ENCODE results near the gene CD1C. TPM values are rescaled to one million over a fixed set of nuclear protein-coding genes. Genes with fewer than 3 reads are reported as not detected.
"Not testable (repeated sequence)": the region's sequence is repeated elsewhere in the genome, so short reads cannot be mapped to it uniquely, and the experiment has no call there.

CD1C gene
- total and polyA plus RNA-seq, 2 donors (not counting 1 experiment from before 2014, with no cell fraction given), result 7.4 to 96.8 TPM

DNA sequence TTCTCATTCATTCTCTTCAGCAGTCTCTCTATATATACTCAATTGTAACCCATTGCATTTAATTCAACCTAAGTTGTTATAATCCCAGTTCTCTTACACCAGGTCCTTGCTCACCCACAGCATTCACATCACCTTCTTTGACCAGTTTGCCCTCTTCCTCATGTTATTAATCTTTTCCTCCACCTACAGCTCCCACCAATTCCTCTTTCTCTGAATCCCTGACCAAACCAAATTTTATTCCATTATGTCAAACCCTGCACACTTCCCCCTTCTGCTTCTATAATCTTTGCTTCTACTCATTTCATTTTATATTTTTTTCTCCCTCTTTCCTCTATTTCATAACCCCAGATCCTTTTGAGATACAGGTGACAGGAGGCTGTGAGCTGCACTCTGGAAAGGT, 34.1 kb upstream of the CD1C start:
- H3K4me1 Mint-ChIP-seq, result peaks cover 26% of the 10 kb centered on the region
- Histone ChIP-seq H3K9me3 (ENCODE audit: control extremely low read depth in 1 of 3, control insufficient read depth in 2 of 3, insufficient read depth in 1 of 3, low read length in 2 of 3) (no peaks in the 10 kb centered on the region), H3K9ac (ENCODE audit: low read length) (no peak overlapping the region), H3K4me1 (ENCODE audit: control insufficient read depth in 2 of 2, insufficient read depth in 2 of 2, low read length in 2 of 2) (peaks cover 27 to 32% of the 10 kb centered on the region in 2 donors), H3K27ac (ENCODE audit: low read length in 2 of 2) (no peak overlapping the region), H3K4me2 (replicated peaks; ENCODE audit: low read depth, low read length, poor library complexity, severe bottlenecking) (no peak overlapping the region), H3K4me3 (ENCODE audit: control extremely low read depth in 1 of 5, extremely low read depth in 1 of 5, insufficient read depth in 1 of 5, low read depth in 2 of 5, low read length in 4 of 5) (no peak overlapping the region), H3K27me3 (replicated peaks in 1 of 4; ENCODE audit: control extremely low read depth in 1 of 4, control insufficient read depth in 3 of 4, insufficient read depth in 4 of 4, low read length in 3 of 4) (no peaks in the 10 kb centered on the region), H3K79me2 (ENCODE audit: control insufficient read depth, insufficient read depth, low read length) (no peaks in the 10 kb centered on the region), H2AFZ (ENCODE audit: insufficient read depth, low read depth, low read length, poor library complexity, severe bottlenecking) (no peak overlapping the region), H3K36me3 (replicated peaks in 1 of 2; ENCODE audit: control extremely low read depth in 1 of 2, control insufficient read depth in 1 of 2, extremely low read depth in 1 of 2, insufficient read depth in 2 of 2, low read length in 1 of 2) (peaks cover 3 to 8% of the 10 kb centered on the region in 2 experiments), H4K20me1 (ENCODE audit: control insufficient read depth, insufficient read depth, low read length, poor library complexity, severe bottlenecking) (no peaks in the 10 kb centered on the region)
- H3K9me3 Mint-ChIP-seq (ENCODE audit: insufficient read depth), result no peaks in the 10 kb centered on the region
- ChIA-PET CTCF (interaction anchor here (0.9 to 4.1 kb wide), 3 partner anchors 9 to 75 kb away, joined by 3 to 13 read pairs (median 11); partner anchors contain the start of gene CD1B), POLR2A (no interaction called here)
- TF ChIP-seq CTCF (IDR thresholded peaks at IDR 0.05) (no peak), EZH2 (IDR thresholded peaks at IDR 0.05; ENCODE audit: borderline replicate concordance, insufficient read depth, low read depth, low read length, poor library complexity, severe bottlenecking) (no peak)
- intact Hi-C loops (cut with micrococcal nuclease), result loop anchor here (10.0 kb wide), 1 partner anchor 51 kb away; no protein-coding TSS in a partner anchor
- DNase-seq, result no peak
- ATAC-seq (ENCODE audit: low read depth), result no peak
- no peak overlapping the region for H3K27ac Mint-ChIP-seq
- H3K4me3 Mint-ChIP-seq, result no peak overlapping the region
- no peaks in the 10 kb centered on the region for H3K27me3 Mint-ChIP-seq

DNA sequence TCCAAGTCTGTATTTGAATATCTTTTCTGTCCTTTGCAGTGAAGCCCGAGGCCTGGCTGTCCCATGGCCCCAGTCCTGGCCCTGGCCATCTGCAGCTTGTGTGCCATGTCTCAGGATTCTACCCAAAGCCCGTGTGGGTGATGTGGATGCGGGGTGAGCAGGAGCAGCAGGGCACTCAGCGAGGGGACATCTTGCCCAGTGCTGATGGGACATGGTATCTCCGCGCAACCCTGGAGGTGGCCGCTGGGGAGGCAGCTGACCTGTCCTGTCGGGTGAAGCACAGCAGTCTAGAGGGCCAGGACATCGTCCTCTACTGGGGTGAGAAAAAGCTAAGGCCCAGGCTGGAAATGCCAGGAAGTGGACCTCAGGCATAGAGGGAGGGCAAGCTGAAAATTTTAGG, 33.0 kb upstream of the CD1C start:
- H3K4me2 ChIP-seq (replicated peaks; ENCODE audit: low read depth, low read length, poor library complexity, severe bottlenecking); ATAC-seq (ENCODE audit: low read depth); H3K27me3 ChIP-seq (replicated peaks in 1 of 4; ENCODE audit: control extremely low read depth in 1 of 4, control insufficient read depth in 3 of 4, insufficient read depth in 4 of 4, low read length in 3 of 4); H3K27ac Mint-ChIP-seq; H3K9me3 ChIP-seq (ENCODE audit: control extremely low read depth in 1 of 3, control insufficient read depth in 2 of 3, insufficient read depth in 1 of 3, low read length in 2 of 3); H3K9me3 Mint-ChIP-seq (ENCODE audit: insufficient read depth); H3K4me3 Mint-ChIP-seq; H3K4me3 ChIP-seq (ENCODE audit: control extremely low read depth in 1 of 5, extremely low read depth in 1 of 5, insufficient read depth in 1 of 5, low read depth in 2 of 5, low read length in 4 of 5); H3K27ac ChIP-seq (ENCODE audit: low read length in 2 of 2); H3K36me3 ChIP-seq (replicated peaks in 1 of 2; ENCODE audit: control extremely low read depth in 1 of 2, control insufficient read depth in 1 of 2, extremely low read depth in 1 of 2, insufficient read depth in 2 of 2, low read length in 1 of 2); H4K20me1 ChIP-seq (ENCODE audit: control insufficient read depth, insufficient read depth, low read length, poor library complexity, severe bottlenecking); H3K9ac ChIP-seq (ENCODE audit: low read length); DNase-seq; H3K27me3 Mint-ChIP-seq; POLR2A ChIA-PET; H2AFZ ChIP-seq (ENCODE audit: insufficient read depth, low read depth, low read length, poor library complexity, severe bottlenecking); H3K79me2 ChIP-seq (ENCODE audit: control insufficient read depth, insufficient read depth, low read length): not testable (repeated sequence)
- WGBS (ENCODE audit: insufficient coverage), result 99% methylated on average over 9 of the region's 9 CpGs
- intact Hi-C loops (cut with micrococcal nuclease), result loop anchor here (10.0 kb wide), 1 partner anchor 52 kb away; no protein-coding TSS in a partner anchor
- CTCF ChIA-PET, result interaction anchor here (0.7 to 4.1 kb wide), 3 partner anchors 53 to 420 kb away, joined by 3 to 13 read pairs (median 11); partner anchors contain the start of gene CD1B
- peaks cover 17% of the 10 kb centered on the region for H3K4me1 Mint-ChIP-seq
- peaks cover 17 to 25% of the 10 kb centered on the region in 2 donors for H3K4me1 ChIP-seq (ENCODE audit: control insufficient read depth in 2 of 2, insufficient read depth in 2 of 2, low read length in 2 of 2)
